Activated CD8-positive, alpha-beta memory T cell treated with anti-CD3 and anti-CD28 coated beads, Interleukin-2, amount 50 U/mL, for 48 hours (primary cell): Measurements from ENCODE around the gene IL1RL2.

Experiments used
- DNase-seq: peaks from one replicate; pipeline ENCODE4 v3.0.0-alpha.2; 2020

Gene IL1RL2

GRCh38 chr2:102186791-102187495, at the start of gene IL1RL2:
IL1RL2 (plus strand) TSS chr2:102187023; CDS start chr2:102187868, 845 bp downstream.
- no peak for DNase-seq

GRCh38 chr2:102137138-102137537, 49.7 kb upstream of the IL1RL2 start:
- DNase-seq, result peak; percentile 69

- DNase-seq, result no peak
These were observed 48.5 kb upstream of the IL1RL2 start for GRCh38 chr2:102138331-102138730.

- DNase-seq, result no peak
These were observed 47.0 kb upstream of the IL1RL2 start for GRCh38 chr2:102139851-102140250.

GRCh38 chr2:102140377-102140776, 46.4 kb upstream of the IL1RL2 start:
- DNase-seq, result no peak

GRCh38 chr2:102141011-102141943, 45.5 kb upstream of the IL1RL2 start:
- no peak for DNase-seq

GRCh38 chr2:102141970-102142828, 44.6 kb upstream of the IL1RL2 start, which contains the start of gene IL1R1:
IL1R1 (plus strand) TSS chr2:102142746; CDS start chr2:102157725, 14,979 bp downstream.
- no peak for DNase-seq

- DNase-seq, result no peak
These were observed 43.9 kb upstream of the IL1RL2 start for GRCh38 chr2:102142829-102143449.

- no peak for DNase-seq
These were observed 43.3 kb upstream of the IL1RL2 start for GRCh38 chr2:102143450-102143985.

- DNase-seq, result no peak
These were observed 42.7 kb upstream of the IL1RL2 start for GRCh38 chr2:102144128-102144527.

- no peak for DNase-seq
These were observed 41.7 kb upstream of the IL1RL2 start for GRCh38 chr2:102145107-102145506.

- no peak for DNase-seq
These were observed 40.9 kb upstream of the IL1RL2 start for GRCh38 chr2:102145934-102146333.

- no peak for DNase-seq
These were observed 38.9 kb upstream of the IL1RL2 start for GRCh38 chr2:102147935-102148334.

GRCh38 chr2:102149243-102149642, 37.6 kb upstream of the IL1RL2 start:
- no peak for DNase-seq

- DNase-seq, result no peak
These were observed 37.0 kb upstream of the IL1RL2 start for GRCh38 chr2:102149644-102150455.

- DNase-seq, result no peak
These were observed 32.5 kb upstream of the IL1RL2 start for GRCh38 chr2:102154364-102154763.

- no peak for DNase-seq
These were observed 31.7 kb upstream of the IL1RL2 start for GRCh38 chr2:102154946-102155702.

GRCh38 chr2:102155703-102156515, 30.9 kb upstream of the IL1RL2 start:
- DNase-seq, result no peak

- no peak for DNase-seq
These were observed 28.6 kb upstream of the IL1RL2 start for GRCh38 chr2:102158011-102158755.
